Thymus (tissue), 11 donors: ENCODE results near the gene LMNTD2. TPM values are rescaled to one million over a fixed set of nuclear protein-coding genes. Genes with fewer than 3 reads are reported as not detected.

Experiments
- DNase-seq, 9 donors: peaks; one replicate each; pipeline ENCODE4 v3.0.0-alpha.2; 2013; ENCODE audit warnings: low spot score in 9 of 9, low read depth in 6 of 9, missing footprints in 1 of 9
- H3K27ac ChIP-seq, 2 donors: one replicate each; pipeline ENCODE4 v1.5.1; 2013; ENCODE audit warnings: control low read depth in 1 of 2, low read depth in 1 of 2, low read length in 1 of 2, mild to moderate bottlenecking in 1 of 2, moderate library complexity in 1 of 2
- H3K27me3 ChIP-seq, 2 donors: one replicate each; pipeline ENCODE4 v1.5.1; 2013; ENCODE audit warnings: low read length in 1 of 2; ENCODE audit not compliant: control insufficient read depth in 2 of 2, insufficient read depth in 1 of 2
- H3K36me3 ChIP-seq, 2 donors: one replicate each; pipeline ENCODE4 v1.5.1; 2013; ENCODE audit warnings: low read length in 1 of 2, mild to moderate bottlenecking in 1 of 2, moderate library complexity in 1 of 2; ENCODE audit not compliant: control insufficient read depth in 2 of 2, insufficient read depth in 2 of 2
- H3K4me1 ChIP-seq, 2 donors: one replicate each; pipeline ENCODE4 v1.5.1; 2013; ENCODE audit warnings: low read length in 2 of 2; ENCODE audit not compliant: control insufficient read depth in 2 of 2, insufficient read depth in 2 of 2
- H3K4me3 ChIP-seq, 2 donors: one replicate each; pipeline ENCODE4 v1.5.1; 2013; ENCODE audit warnings: low read length in 2 of 2, control low read depth in 1 of 2, mild to moderate bottlenecking in 1 of 2
- H3K9me3 ChIP-seq, 2 donors: one replicate each; pipeline ENCODE4 v1.5.1; 2013; ENCODE audit warnings: low read length in 1 of 2, mild to moderate bottlenecking in 1 of 2; ENCODE audit not compliant: control insufficient read depth in 2 of 2, insufficient read depth in 1 of 2
- WGBS: extraction: QIAGEN DNeasy Blood & Tissue Kit; methylation state at CpG from one replicate; pipeline ENCODE4 v1.1.7; 2013; 5-methylcytosine and 5-hydroxymethylcytosine counted together
- polyA plus RNA-seq: library from polyadenylated mRNA; stranded (reverse); fragments of 200-250 nt; gene quantifications from one replicate; pipeline ENCODE4 v1.2.3, GENCODE V29; 2013
- total RNA-seq: library from RNA; stranded (reverse); fragments of 120-200 nt; gene quantifications from one replicate; pipeline ENCODE4 v1.2.4, GENCODE V29; 2013
- donor health status: healthy.

LMNTD2 gene
- total and polyA plus RNA-seq, 2 donors, result 1.1 to 5.8 TPM

DNA sequence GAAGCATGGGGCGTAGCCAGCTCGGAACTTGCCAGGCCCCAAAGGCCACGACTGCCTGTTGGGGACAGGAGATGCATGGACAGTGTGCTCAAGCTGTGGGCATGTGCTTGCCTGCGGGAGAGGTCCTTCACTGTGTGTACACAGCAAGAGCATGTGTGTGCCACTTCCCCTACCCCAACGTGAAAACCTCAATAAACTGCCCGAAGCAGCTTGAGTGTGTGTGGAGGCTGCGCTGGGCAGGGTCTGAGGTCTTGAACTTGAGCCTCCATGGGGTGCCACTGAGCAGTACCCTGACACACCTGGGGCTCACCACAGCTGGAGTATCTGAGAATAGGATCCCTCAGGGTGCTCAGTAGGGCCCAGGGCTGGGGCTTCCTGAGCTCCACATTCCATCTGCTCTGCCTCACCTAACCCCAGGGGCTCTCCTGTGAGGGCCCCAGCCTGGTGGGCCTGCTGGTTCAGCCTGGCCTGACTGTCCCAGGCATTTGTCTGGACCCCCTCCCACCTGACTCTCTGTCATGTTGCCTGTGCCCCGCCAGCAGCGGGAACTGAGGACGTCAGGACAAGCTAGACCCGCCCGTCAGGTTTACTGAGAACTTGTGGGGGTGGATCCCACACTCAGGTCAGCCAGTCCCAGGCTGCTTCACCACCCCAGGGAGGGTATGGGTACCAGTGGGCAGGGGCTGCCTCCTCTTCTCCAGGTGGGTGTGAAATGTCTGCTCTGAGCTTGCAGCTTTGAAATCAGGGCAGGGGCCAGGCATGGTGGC, 3.5 kb upstream of the LMNTD2 start:
- Histone ChIP-seq H3K4me1 (peaks cover 17 to 33% of the 10 kb centered on the region in 2 donors), H3K27me3 (peaks cover 1 to 16% of the 10 kb centered on the region in 2 donors), H3K36me3 (peaks cover 3 to 16% of the 10 kb centered on the region in 2 donors), H3K9me3 (no peaks in the 10 kb centered on the region), H3K27ac (no peak overlapping the region), H3K4me3 (no peak overlapping the region)
- no peak for DNase-seq
- 95% methylated on average over 12 of the region's 12 CpGs for WGBS

DNA sequence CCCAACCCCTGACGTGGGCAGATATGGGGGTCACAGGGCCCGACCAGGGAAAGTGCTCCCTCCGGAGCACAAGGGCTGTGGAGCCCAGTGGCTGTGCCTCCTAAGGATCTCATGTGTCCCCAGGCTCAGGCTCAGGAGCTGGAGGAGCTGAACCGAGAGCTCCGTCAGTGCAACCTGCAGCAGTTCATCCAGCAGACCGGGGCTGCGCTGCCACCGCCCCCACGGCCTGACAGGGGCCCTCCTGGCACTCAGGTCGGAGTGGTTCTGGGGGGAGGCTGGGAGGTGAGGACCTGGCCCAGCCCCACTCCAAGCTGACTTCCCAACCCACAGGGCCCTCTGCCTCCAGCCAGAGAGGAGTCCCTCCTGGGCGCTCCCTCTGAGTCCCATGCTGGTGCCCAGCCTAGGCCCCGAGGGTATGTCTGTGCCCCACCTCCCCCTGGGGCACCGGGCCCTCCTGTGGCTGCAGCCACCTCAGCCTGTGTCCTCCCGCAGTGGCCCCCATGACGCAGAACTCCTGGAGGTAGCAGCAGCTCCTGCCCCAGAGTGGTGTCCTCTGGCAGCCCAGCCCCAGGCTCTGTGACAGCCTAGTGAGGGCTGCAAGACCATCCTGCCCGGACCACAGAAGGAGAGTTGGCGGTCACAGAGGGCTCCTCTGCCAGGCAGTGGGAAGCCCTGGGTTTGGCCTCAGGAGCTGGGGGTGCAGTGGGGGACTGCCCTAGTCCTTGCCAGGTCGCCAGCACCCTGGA, 2.7 kb upstream of the LMNTD2 start:
- H3K4me3 ChIP-seq, result no peak overlapping the region
- DNase-seq, result no peak
- 96% methylated on average over 18 of the region's 18 CpGs for WGBS
- no peaks in the 10 kb centered on the region for H3K9me3 ChIP-seq
- no peak overlapping the region for H3K27ac ChIP-seq
- H3K27me3 ChIP-seq, result peaks cover 9 to 22% of the 10 kb centered on the region in 2 donors
- H3K4me1 ChIP-seq, result peaks cover 17 to 32% of the 10 kb centered on the region in 2 donors
- H3K36me3 ChIP-seq, result peaks cover 3 to 16% of the 10 kb centered on the region in 2 donors

GRCh38 chr11:562046-562645, 1.6 kb upstream of the LMNTD2 start:
- H3K36me3 ChIP-seq, result peaks cover 3 to 16% of the 10 kb centered on the region in 2 donors
- H3K4me1 ChIP-seq, result peaks cover 9 to 23% of the 10 kb centered on the region in 2 donors
- H3K4me3 ChIP-seq, result no peak overlapping the region
- 97% methylated on average over 29 of the region's 29 CpGs for WGBS
- peaks cover 0 to 1% of the 10 kb centered on the region in 2 donors for H3K9me3 ChIP-seq
- peaks cover 20 to 28% of the 10 kb centered on the region in 2 donors for H3K27me3 ChIP-seq
- no peak for DNase-seq
- H3K27ac ChIP-seq, result no peak overlapping the region

DNA sequence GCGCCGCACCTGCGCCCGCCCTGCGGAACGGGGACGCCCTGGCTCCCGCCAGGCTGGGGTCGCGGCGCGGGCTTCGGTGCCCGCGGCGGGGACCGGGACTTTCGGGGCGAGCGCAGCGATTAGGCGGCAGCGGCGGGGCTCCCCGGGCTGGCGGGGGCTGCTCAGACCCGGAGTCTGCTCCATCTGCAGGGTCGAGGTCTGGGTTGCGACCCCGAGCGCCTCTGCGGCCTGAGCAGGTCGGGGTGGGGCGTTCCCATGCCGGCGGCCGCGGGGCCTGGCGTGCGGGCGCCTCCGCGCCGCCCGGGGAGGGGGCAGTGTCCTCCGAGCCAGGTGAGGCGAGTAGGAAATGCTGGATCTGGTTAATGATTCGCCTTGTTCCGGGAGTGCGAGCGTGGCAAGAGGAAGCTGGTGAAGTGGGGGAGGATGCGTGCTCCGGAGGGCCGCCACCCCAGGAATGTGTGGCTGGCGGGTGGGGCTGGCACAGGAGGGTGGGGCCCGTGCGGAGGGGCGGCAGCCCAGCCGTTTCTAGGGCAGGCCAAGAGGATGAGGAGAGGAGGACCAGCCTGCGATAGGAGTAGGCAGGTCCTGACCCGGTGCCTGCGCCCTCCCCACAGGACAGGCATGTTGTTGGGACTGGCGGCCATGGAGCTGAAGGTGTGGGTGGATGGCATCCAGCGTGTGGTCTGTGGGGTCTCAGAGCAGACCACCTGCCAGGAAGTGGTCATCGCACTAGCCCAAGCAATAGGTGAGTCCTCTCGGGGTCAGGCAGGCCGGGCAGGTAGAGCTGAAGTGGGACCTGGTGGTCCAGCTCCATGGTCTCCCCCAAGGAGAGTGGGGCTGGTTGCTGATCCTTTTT, 838 bp upstream of the LMNTD2 start:
- H3K27me3 ChIP-seq, result peaks cover 27 to 36% of the 10 kb centered on the region in 2 donors
- no peak for DNase-seq
- H3K4me1 ChIP-seq, result peaks cover 9 to 24% of the 10 kb centered on the region in 2 donors
- H3K4me3 ChIP-seq, result peak overlapping the region; percentile 35 to 97
- WGBS, result 9% methylated on average over 67 of the region's 67 CpGs
- H3K27ac ChIP-seq, result peak overlapping the region in 1 of 2 donors; percentile 53
- peaks cover 0 to 1% of the 10 kb centered on the region in 2 donors for H3K9me3 ChIP-seq
- peaks cover 3 to 16% of the 10 kb centered on the region in 2 donors for H3K36me3 ChIP-seq

DNA sequence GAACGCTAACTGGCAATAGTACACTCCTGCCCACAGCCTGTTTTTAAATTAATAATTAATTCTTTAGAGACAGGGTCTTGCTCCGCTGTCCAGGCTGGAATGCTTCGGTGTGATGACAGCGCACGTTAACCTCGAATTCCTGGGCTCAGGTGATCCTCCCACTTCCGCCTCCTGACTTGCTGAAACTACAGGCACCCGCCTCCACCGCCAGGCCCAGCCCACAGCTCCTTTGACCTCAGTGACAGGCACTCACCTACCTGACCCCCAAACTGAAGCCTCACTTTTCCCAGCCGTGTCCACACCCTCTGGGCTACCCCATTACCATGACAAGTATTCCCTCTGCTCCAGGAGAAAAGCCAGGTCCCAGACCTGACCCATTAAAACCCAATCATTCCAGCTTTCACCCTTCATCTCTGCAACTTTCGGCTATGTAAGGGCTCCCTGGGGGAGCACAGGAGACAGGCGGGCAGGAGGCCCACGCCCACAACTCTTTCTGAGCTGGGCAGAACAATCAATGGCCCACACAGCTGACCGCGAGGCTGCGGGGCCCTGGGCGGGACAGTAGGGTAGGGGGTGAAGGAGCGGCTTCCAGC, 730 bp downstream of the LMNTD2 start:
- DNase-seq, result no peak

DNA sequence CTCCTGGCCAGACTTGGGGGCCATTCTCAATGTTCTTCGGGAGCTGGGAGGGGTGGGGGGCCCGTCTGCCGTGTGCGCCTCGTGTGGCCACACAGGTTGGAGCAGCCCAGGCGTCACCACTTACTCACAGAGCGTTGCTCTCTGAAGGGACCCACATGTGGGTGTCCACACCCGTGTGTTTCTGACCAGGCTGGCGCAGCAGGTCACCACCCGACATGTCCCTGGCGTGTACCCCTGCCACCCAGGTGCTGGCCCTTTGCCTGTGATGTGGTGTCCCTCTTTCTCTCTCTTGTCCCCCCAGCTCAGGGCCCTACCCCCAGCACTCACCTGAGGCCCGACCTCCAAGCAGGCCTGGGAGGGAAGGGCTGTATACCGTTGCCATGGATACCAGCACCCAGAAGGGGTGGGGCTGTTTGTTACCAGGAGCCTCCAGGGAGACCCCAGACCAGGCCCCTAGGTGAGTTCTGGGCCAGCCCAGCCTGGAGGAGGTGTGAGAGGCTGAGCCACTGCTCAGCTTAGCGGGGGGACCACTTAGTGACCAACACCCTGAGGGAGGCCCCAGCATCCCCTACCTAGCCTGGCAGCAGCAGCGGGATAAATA, 1.4 kb downstream of the LMNTD2 start:
- Histone ChIP-seq H3K4me3 (no peak overlapping the region), H3K9me3 (peaks cover 0 to 1% of the 10 kb centered on the region in 2 donors), H3K27ac (no peak overlapping the region), H3K36me3 (peaks cover 3 to 16% of the 10 kb centered on the region in 2 donors), H3K4me1 (peaks cover 20 to 35% of the 10 kb centered on the region in 2 donors), H3K27me3 (peaks cover 44 to 56% of the 10 kb centered on the region in 2 donors)
- WGBS, result 93% methylated on average over 15 of the region's 15 CpGs
- no peak for DNase-seq

More for the DNA sequence above, 730 bp downstream of the LMNTD2 start:
- Histone ChIP-seq H3K27ac (no peak overlapping the region), H3K4me1 (peaks cover 15 to 29% of the 10 kb centered on the region in 2 donors), H3K9me3 (peaks cover 0 to 1% of the 10 kb centered on the region in 2 donors), H3K27me3 (peaks cover 41 to 50% of the 10 kb centered on the region in 2 donors), H3K36me3 (peaks cover 3 to 16% of the 10 kb centered on the region in 2 donors), H3K4me3 (peak overlapping the region; percentile 59 to 97)
- 87% methylated on average over 18 of the region's 18 CpGs for WGBS

- peaks cover 20 to 35% of the 10 kb centered on the region in 2 donors for H3K4me1 ChIP-seq
- peaks cover 44 to 62% of the 10 kb centered on the region in 2 donors for H3K27me3 ChIP-seq
- WGBS, result 93% methylated on average over 20 of the region's 20 CpGs
Observed at GRCh38 chr11:558503-558902, 2.0 kb downstream of the LMNTD2 start.

More at GRCh38 chr11:558503-558902, 2.0 kb downstream of the LMNTD2 start:
- no peak for DNase-seq
- Histone ChIP-seq H3K36me3 (peaks cover 0 to 9% of the 10 kb centered on the region in 2 donors), H3K9me3 (peaks cover 0 to 1% of the 10 kb centered on the region in 2 donors), H3K27ac (no peak overlapping the region), H3K4me3 (no peak overlapping the region)
